ENCODE results near the gene RASA3. TPM values are rescaled to one million over a fixed set of nuclear protein-coding genes. Genes with fewer than 3 reads are reported as not detected.
"Not testable (repeated sequence)": the region's sequence is repeated elsewhere in the genome, so short reads cannot be mapped to it uniquely, and the experiment has no call there.

Gene RASA3
- total RNA-seq: 10 to 100 TPM; 28.8 to 30.1 TPM
- long read RNA-seq, donor 1, full-length matches to known transcripts: 4 of 18 reads
- long read RNA-seq, donor 1, partial matches to known transcripts: 11 of 18 reads
- long read RNA-seq, donor 1, other reads (novel, unspliced or antisense): 3 of 18 reads
- long read RNA-seq, donor 2, full-length matches to known transcripts: 5 of 21 reads
- long read RNA-seq, donor 2, partial matches to known transcripts: 7 of 21 reads
- long read RNA-seq, donor 2, other reads (novel, unspliced or antisense): 9 of 21 reads

- intact Hi-C loops (cut with DNase I): no loop called here
- DNase-seq (ENCODE audit: low spot score): peak; percentile 93
These were observed at the start of gene RASA3 for GRCh38 chr13:114132419-114133121. TSS of gene RASA3 (minus strand) at chr13:114132623. CDS start at chr13:114132489, 134 bp downstream.

DNA sequence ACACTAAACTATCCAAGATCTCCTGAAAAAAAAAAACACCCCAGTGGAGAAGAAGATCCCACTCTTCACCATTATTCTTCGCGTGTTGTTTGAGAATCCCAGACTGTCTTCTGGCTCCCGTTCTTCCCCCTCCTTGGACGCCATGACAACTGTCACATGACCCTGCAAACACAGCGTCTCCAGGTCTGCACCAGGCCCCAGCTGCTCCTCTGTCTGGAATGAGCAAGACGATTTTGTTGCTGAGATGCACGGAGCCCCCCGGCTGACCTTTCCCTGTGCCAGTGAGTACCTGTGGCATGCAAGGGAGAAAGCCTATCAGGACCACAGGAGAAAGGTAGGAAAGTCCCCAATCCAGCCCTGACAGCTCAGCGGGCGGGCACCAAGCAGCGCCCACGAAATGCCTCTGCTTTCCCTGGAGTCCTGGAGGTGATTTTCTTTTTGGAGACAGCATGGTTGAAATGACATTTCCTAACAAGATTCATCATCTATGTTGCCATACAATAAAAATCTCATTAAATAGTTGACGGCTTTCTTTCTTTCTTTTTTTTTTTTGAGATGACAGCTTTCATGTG, 46.8 kb upstream of the RASA3 start, which contains the start of gene CFAP97D2:
CFAP97D2 (plus strand) TSS at position 171 of the 572 bp plus-strand sequence; CDS start at position 245, 74 bp downstream.
- intact Hi-C loops (cut with DNase I): no loop called here
- no peak for DNase-seq (ENCODE audit: low spot score)

- no peak for DNase-seq (ENCODE audit: low spot score)
- intact Hi-C loops (cut with DNase I): no loop called here
These were observed 45.0 kb upstream of the RASA3 start for GRCh38 chr13:114177245-114178010.

DNA sequence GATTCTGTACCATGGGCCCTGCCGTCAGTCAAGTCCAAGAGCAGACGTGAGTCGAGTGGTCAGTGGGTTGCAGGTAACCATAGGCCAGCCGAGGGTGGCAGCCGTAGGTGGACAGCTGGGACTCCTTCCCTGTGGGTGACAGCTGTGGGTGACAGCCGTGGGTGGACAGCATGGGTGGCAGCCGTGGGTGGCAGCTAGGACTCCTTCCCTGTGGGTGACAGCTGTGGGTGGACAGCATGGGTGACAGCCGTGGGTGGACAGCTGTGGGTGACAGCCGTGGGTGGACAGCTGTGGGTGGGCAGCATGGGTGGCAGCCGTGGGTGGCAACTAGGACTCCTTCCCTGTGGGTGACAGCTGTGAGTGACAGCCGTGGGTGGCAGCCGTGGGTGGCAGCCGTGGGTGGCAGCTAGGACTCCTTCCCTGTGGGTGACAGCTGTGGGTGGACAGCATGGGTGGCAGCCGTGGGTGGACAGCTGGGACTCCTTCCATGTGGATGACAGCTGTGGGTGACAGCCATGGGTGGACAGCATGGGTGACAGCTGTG, 44.0 kb upstream of the RASA3 start:
- DNase-seq (ENCODE audit: low spot score); intact Hi-C loops (cut with DNase I): not testable (repeated sequence)

DNA sequence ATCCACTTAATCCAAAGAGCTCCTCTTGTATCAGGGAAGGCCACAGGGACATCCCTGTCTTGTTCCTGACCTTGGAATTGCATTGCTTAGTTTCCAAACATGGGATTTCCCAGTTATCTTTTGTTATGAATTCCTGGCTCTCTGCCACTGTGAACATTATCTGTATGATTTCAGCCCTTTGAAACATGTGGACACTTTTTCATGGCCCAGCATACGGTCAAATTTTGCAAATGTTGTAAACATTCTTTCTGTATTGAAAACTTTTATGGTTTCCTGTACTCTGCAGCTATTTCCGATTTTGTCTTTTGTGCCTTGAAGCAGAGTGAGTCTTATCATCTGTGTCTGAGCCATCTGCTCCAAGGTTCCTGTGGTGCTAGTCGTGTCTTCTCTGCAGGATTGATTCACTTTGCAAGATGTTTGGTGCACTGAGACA, 42.1 kb upstream of the RASA3 start:
- intact Hi-C loops (cut with DNase I): no loop called here
- DNase-seq (ENCODE audit: low spot score): no peak

- no peak for DNase-seq (ENCODE audit: low spot score)
- intact Hi-C loops (cut with DNase I): no loop called here
These were observed 41.3 kb upstream of the RASA3 start for GRCh38 chr13:114173745-114174144.

DNA sequence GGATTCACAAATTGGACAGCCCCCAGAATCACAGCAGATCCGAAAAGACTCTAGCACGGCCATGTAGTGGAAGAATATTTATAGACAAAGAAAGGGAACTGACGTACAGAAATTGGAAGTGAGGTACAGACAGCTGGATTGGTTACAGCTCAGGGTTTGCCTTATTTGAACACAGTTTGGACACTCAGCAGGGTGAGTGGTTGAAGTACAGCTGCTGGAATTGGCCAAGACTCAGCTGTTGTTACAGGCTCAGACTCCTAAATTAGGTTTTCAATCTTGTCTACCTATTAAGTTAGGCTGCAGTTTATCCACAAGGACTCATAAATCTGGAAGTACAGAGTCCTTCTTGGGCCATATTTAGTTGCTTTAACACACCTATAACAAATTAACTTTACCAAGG, 40.8 kb upstream of the RASA3 start:
- DNase-seq (ENCODE audit: low spot score): no peak
- intact Hi-C loops (cut with DNase I): no loop called here

- DNase-seq (ENCODE audit: low spot score): no peak
- intact Hi-C loops (cut with DNase I): no loop called here
These were observed 35.5 kb upstream of the RASA3 start for GRCh38 chr13:114167885-114168284.

DNA sequence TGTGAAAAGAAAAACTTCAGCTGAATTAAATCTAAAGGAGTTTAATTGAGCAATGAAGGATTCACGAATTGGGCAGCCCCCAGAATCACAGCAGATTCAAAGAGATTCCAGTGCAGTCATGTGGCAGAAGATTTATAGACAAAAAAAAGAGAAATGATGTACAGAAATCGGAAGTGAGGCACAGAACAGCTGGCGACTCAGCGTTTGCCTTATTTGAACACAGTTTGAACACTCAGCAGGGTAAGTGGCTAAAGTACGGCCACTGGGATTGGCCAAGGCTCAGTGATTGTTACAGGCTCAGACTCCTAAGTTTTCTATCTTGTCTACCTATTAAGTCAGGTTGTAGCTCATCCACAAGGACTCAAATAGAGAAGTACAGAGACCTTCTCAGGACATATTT, 35.0 kb upstream of the RASA3 start:
- no peak for DNase-seq (ENCODE audit: low spot score)
- intact Hi-C loops (cut with DNase I): no loop called here

DNA sequence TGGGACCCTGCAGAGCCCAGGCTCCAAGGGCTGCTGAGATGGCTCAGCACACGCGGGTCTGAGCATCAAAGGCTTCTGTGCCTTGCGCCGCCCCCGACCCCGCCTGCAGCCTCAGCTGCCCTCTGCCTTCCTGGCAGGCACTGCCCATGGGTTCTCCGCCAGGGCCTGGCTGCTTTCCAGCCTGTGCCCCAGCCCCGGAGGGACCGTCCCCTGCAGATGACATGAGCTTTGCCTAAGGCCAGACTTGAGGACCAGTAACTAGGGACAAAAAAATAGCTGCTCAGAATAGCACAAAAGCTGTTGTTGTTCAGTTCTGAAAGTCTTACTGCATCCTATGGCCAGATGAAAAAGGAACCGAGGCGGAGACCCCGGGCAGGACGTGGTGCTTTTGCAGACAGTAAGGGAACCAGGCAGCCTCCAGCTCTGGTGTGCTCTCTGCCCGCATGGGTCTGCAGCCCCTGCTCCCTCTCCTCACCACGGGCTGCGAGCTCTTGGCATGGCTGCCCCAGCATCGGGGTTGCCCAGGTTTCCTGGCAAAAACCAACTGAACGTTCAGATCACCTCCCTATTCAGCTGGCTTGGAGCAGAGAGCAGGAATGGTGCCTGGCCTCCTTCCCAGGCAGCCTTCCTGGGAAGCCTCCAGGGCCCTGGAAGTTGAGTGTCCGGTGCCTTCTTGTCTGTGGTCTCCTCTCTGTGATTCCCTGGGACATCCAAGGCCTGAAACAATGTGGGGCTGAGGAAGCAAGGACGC, 34.1 kb upstream of the RASA3 start:
- intact Hi-C loops (cut with DNase I): no loop called here
- DNase-seq (ENCODE audit: low spot score): no peak

DNA sequence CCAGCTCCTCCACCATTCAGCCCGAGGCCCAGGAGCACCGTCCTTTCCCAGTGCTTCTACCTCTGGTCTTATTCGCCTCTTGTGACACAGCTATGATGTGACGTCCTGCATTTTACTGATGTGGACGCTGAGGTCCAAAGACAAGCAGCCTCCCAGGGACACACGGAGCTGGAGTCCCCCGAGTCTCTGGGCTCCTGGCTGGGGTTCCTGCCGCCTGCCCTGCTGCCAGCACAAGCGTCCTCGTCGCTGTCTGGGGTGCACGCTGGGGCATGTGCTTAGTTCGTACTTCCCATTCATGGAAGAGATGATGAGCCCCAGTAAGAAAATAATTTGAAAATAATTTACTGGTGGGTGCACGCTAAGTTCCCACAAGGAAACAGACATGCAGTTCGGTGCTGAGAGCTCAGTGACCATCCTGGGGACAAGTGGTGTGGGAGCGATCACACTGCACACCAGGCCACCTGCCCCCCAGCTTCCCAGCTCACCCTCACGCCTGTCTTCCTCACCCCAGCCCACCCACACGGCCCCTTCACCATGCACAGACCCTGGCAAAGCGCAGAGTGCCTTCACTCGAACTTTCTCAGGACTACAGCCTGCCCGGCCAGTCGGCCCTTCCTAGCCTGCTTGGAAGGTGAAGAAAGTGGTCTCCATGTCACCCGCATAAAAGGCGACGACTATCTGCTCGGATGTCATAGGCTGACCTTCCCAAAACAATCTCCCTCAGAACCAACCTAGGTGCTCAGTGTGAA, 32.4 kb upstream of the RASA3 start:
- DNase-seq (ENCODE audit: low spot score): no peak
- intact Hi-C loops (cut with DNase I): no loop called here

GRCh38 chr13:114164053-114164452, 31.6 kb upstream of the RASA3 start:
- intact Hi-C loops (cut with DNase I): no loop called here

GRCh38 chr13:114162533-114162922, 30.1 kb upstream of the RASA3 start:
- intact Hi-C loops (cut with DNase I): no loop called here
- DNase-seq (ENCODE audit: low spot score): no peak

More at GRCh38 chr13:114164053-114164452, 31.6 kb upstream of the RASA3 start:
- DNase-seq (ENCODE audit: low spot score): no peak

DNA sequence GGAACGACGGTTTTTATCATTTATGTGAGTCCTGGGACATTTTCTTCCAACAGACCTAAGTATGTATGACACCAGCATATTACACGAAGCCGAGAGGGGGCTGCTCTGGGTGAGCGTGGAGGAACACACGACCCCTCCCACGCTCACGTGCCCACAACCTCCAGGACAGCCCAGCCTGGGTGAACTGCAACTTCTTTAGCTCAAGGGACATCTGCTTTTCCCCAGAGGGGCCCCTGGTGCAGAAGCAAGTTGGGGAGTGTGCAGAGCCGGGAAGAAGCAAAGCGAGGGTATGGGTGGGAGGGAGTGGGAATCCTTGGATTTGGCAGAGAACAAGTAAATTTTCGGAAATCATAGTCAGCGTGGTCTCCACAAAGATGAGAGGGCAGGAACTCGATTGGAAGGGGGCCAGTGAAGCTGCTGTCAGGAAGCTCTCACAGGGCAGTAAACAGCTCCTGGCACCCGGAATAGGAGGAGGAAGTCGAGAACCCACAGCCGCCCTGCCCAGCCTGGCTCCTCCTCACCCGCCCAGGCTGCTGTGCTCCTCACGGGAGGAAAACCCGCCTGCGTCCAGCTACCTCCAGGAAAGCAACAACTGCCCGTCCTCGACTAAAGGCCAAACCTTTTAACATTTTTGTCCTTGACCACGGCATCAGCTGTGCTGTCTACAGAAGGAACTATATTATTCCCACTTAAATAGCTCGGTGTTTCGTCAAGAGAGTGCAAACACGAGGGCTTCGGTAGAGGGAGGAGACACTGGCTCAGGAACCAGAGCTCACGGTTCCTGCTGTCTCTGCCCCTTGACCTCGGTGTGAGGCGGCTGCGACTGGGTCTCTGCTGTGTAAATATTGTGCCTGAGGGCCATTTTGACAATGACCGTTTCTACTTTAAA, 29.5 kb upstream of the RASA3 start:
- no peak for DNase-seq (ENCODE audit: low spot score)
- intact Hi-C loops (cut with DNase I): no loop called here

DNA sequence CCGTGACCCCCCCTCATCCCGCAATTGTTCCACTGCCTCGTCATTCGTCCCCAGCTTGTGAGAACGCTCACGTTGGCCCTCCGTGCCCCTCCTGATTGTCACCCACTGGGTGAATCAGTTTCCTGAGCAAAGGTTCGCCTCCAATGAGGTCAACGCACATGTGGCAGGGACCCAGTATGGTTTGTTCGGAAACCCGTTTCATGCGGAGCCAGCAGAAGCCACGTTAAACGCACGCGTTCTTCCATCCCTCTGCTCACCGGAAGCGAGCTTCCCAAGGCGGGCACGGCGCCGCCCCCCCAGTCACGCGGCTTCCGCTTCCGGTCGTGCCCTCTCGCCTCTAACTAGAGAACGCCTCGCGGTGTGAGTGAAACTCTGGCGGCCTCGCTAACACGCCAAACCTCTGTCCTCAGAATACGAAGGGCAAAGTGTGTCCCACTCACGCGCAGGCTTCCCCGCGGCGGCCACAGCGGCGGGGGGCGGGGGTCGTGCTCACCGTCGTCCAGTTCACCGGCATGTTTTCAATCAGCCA, 28.7 kb upstream of the RASA3 start:
- DNase-seq (ENCODE audit: low spot score): no peak
- intact Hi-C loops (cut with DNase I): no loop called here

DNA sequence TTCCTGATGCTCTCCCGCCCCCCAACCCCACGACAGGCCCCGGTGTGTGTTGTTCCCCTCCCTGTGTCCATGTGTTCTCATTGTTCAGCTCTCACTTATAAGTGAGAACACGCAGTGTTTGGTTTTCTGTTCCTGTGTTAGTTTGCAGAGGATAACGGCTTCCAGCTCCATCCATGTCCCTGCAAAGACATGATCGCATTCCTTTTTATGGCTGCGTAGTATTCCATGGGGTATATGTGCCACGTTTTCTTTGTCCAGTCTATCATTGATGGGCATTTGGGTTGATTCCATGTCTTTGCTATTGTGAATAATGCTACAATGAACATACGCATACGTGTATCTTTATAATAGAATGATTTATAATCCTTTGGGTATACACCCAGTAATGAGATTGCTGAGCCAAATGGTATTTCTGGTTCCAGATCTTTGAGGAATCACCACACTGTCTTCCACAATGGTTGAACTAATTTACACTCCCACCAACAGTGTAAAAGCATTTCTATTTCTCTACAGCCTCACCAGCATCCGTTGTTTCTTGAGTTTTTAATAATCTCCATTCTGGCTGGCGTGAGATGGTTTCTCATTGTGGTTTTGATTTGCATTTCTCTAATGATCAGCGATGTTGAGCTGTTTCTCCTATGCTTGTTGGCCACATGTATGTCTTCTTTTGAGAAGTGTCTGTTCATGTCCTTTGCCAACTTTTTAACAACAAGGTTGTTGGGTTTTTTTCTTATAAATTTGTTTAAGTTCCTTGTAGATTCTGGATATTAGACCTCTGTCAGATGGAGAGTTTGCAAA, 26.6 kb upstream of the RASA3 start:
- intact Hi-C loops (cut with DNase I); DNase-seq (ENCODE audit: low spot score): not testable (repeated sequence)

Measured in posterior vena cava (tissue), 2 donors.